Endothelial cell of umbilical vein (primary cell): ENCODE measurements around the gene MOGAT1. TPM values are rescaled to one million over a fixed set of nuclear protein-coding genes. Genes with fewer than 3 reads are reported as not detected.

Source experiments
- BruUV-seq: library from RNA; stranded (reverse); fragments of 400-500 nt; replicated peaks from 2 replicates; lab custom pipeline; 2021; lab: Mats Ljungman, UMichigan
- CTCF ChIA-PET: fragments of 300-600, 350-600 bp; sonication (Branson Sonifier 250); formaldehyde crosslinking; loops from one replicate; lab custom pipeline; 2021; ENCODE audit warnings: antibody characterized with exemption, inconsistent platforms; lab: Charles Lee
- POLR2A ChIA-PET: fragments of 300-600, 350-600 bp; sonication (Branson Sonifier 250); formaldehyde crosslinking; loops from one replicate; lab custom pipeline; 2021; ENCODE audit warnings: antibody characterized with exemption, inconsistent platforms; lab: Charles Lee
- DNase-seq: peaks from one replicate; pipeline ENCODE4 v3.0.0-alpha.2; 2011; ENCODE audit warnings: low read depth, low spot score
- FAIRE-seq: peaks from 2 replicates; lab custom pipeline; 2011; peaks lifted over from hg19 to GRCh38; lab: Jason Lieb, UNC
- H2AFZ ChIP-seq: 2 replicates; pipeline ENCODE4 v1.6.0; 2012; ENCODE audit warnings: low read depth, low read length, control low read depth, inconsistent platforms
- H3K27ac ChIP-seq: 2 replicates; pipeline ENCODE4 v1.5.1; 2011; ENCODE audit warnings: low read depth, mild to moderate bottlenecking, control low read depth, low read length, moderate library complexity; ENCODE audit not compliant: insufficient read depth
- H3K27me3 ChIP-seq, 2 experiments: 2 replicates each; pipeline versions ENCODE4 v1.6.0 to v1.6.1; 2011; ENCODE audit warnings: low read length in 2 of 2, mixed read lengths in 1 of 2; ENCODE audit not compliant: control insufficient read depth in 2 of 2, insufficient read depth in 2 of 2
- H3K36me3 ChIP-seq, 2 experiments: 2 replicates in 1 of 2; 3 replicates in 1 of 2; pipeline ENCODE4 v1.5.1; 2011; ENCODE audit warnings: low read length in 2 of 2, mild to moderate bottlenecking in 1 of 2, moderate library complexity in 1 of 2; ENCODE audit not compliant: control insufficient read depth in 2 of 2, insufficient read depth in 2 of 2; ENCODE audit errors: extremely low read depth in 1 of 2
- H3K4me1 ChIP-seq: 3 replicates; pipeline ENCODE4 v1.5.1; 2011; ENCODE audit warnings: mild to moderate bottlenecking, low read length; ENCODE audit not compliant: control insufficient read depth, insufficient read depth; ENCODE audit errors: extremely low read depth
- H3K4me2 ChIP-seq: 2 replicates; pipeline ENCODE4 v1.6.1; 2011; ENCODE audit warnings: low read length, control low read depth, mixed read lengths; ENCODE audit not compliant: insufficient read depth
- H3K4me3 ChIP-seq, 3 experiments: fragments of 200-600 bp in 1 of 3; sonication (generic), shearing (Covaris generic) in 1 of 3; replicated peaks in 1 of 3; 2 replicates each; pipeline ENCODE4 v1.5.1; 2011 to 2016; ENCODE audit warnings: control low read depth in 3 of 3, low read length in 3 of 3, mild to moderate bottlenecking in 2 of 3, inconsistent platforms in 1 of 3, low read depth in 1 of 3, moderate library complexity in 1 of 3; ENCODE audit not compliant: insufficient read depth in 1 of 3
- H3K79me2 ChIP-seq: 2 replicates; pipeline ENCODE4 v1.6.0; 2012; ENCODE audit warnings: low read length, inconsistent platforms; ENCODE audit not compliant: control insufficient read depth, insufficient read depth
- H3K9ac ChIP-seq: replicated peaks from 2 replicates; pipeline ENCODE3; 2011; ENCODE audit warnings: low read length, control low read depth; ENCODE audit not compliant: insufficient read depth; ENCODE audit errors: extremely low read depth
- H3K9me1 ChIP-seq: replicated peaks from 3 replicates; pipeline ENCODE4 v1.6.0; 2011; ENCODE audit warnings: mild to moderate bottlenecking, low read length; ENCODE audit not compliant: control insufficient read depth, insufficient read depth; ENCODE audit errors: extremely low read depth
- H3K9me3 ChIP-seq: replicated peaks from 2 replicates; pipeline ENCODE4 v1.5.1; 2012; ENCODE audit warnings: low read length, inconsistent platforms; ENCODE audit not compliant: control insufficient read depth, insufficient read depth
- H4K20me1 ChIP-seq: replicated peaks from 2 replicates; pipeline ENCODE3; 2011; ENCODE audit warnings: mild to moderate bottlenecking, low read length; ENCODE audit not compliant: control insufficient read depth, insufficient read depth; ENCODE audit errors: extremely low read depth
- CTCF ChIP-seq, 2 donors: IDR thresholded peaks; 1 replicate in 1 of 2; 2 replicates in 1 of 2; pipeline ENCODE4 v1.5.1; 2011; ENCODE audit warnings: low read length in 2 of 2, mild to moderate bottlenecking in 2 of 2, moderate library complexity in 2 of 2, control low read depth in 1 of 2, inconsistent platforms in 1 of 2, low read depth in 1 of 2; ENCODE audit not compliant: insufficient read depth in 1 of 2; ENCODE audit errors: extremely low read depth in 1 of 2
- EZH2 ChIP-seq: IDR thresholded peaks from 2 replicates; pipeline ENCODE4 v1.6.1; 2012; ENCODE audit warnings: borderline replicate concordance, low read depth, mild to moderate bottlenecking, moderate library complexity, low read length, inconsistent platforms; ENCODE audit not compliant: severe bottlenecking
- FOS ChIP-seq: IDR thresholded peaks from 2 replicates; pipeline ENCODE4 v1.6.1; 2011; ENCODE audit warnings: mild to moderate bottlenecking, low read length, moderate library complexity, borderline replicate concordance; ENCODE audit not compliant: insufficient read depth
- GATA2 ChIP-seq: IDR thresholded peaks from 2 replicates; pipeline ENCODE4 v1.7.0; 2011; ENCODE audit warnings: low read depth, mild to moderate bottlenecking, moderate library complexity, mixed read lengths, low read length; ENCODE audit not compliant: insufficient read length, insufficient read depth
- JUN ChIP-seq: IDR thresholded peaks from 2 replicates; pipeline ENCODE4 v1.6.1; 2011; ENCODE audit warnings: borderline replicate concordance, low read depth; ENCODE audit not compliant: insufficient read length, insufficient read depth
- MAX ChIP-seq: IDR thresholded peaks from 2 replicates; pipeline ENCODE4 v1.6.1; 2011; ENCODE audit not compliant: insufficient read depth, insufficient read length
- MYC ChIP-seq: IDR thresholded peaks from one replicate; pipeline ENCODE4 v1.6.1; 2011; ENCODE audit warnings: mild to moderate bottlenecking, low read depth, low read length
- POLR2A ChIP-seq: IDR thresholded peaks from 2 replicates; pipeline ENCODE4 v1.6.1; 2012; ENCODE audit warnings: low read depth, mild to moderate bottlenecking, control low read depth, low read length
- POLR2AphosphoS5 ChIP-seq: IDR thresholded peaks from 2 replicates; pipeline ENCODE4 v1.6.1; 2012; ENCODE audit warnings: low read depth, mild to moderate bottlenecking, control low read depth, low read length, moderate library complexity; ENCODE audit not compliant: insufficient read depth
- dilution Hi-C: fragments of 300-500 bp; cut with MboI; formaldehyde crosslinking; loops from one replicate; pipeline ENCODE4 v1.15.0; 2019; ENCODE audit warnings: low sequenced_read_pairs; ENCODE audit not compliant: extremely low pct_ligation_motif_present
- intact Hi-C: fragments of 100-400 bp; cut with micrococcal nuclease; formaldehyde crosslinking; loops from one replicate; pipeline ENCODE4 v1.10.0; 2022
- polyA plus RNA-seq, 4 experiments: library from polyadenylated mRNA; depleted of rRNA in 3 of 4; stranded (reverse) in 3 of 4; unstranded in 1 of 4; fragments of >200 nt; gene quantifications; 2 replicates each; pipeline versions ENCODE4 v1.2.1 to v1.2.3, GENCODE V29; 2011 to 2012; ENCODE audit warnings: missing spikeins in 1 of 4
- total RNA-seq: library from RNA; stranded (reverse); gene quantifications from 2 replicates; pipeline ENCODE4 v1.2.3, GENCODE V29; 2021

The MOGAT1 gene
- total and polyA plus RNA-seq, 2 donors (not counting 3 experiments of a cell fraction or from before 2014, with no cell fraction given) = not detected

- no peaks in the 10 kb centered on the region for H3K79me2 ChIP-seq
- H3K9me3 ChIP-seq = no peaks in the 10 kb centered on the region
- H3K9ac ChIP-seq = no peak overlapping the region
- H3K9me1 ChIP-seq = no peaks in the 10 kb centered on the region
- dilution Hi-C loops = no loop called here
- H3K27me3 ChIP-seq = no peaks in the 10 kb centered on the region
- H3K4me2 ChIP-seq = no peak overlapping the region
- DNase-seq (no peak), FAIRE-seq (no peak)
- ChIA-PET POLR2A (no interaction called here), CTCF (interaction anchor here (6.4 to 8.9 kb wide), 2 partner anchors 191 to 228 kb away, joined by 68 to 195 read pairs; no protein-coding TSS in a partner anchor)
- no peak overlapping the region for H3K27ac ChIP-seq
- peaks cover 20% of the 10 kb centered on the region for H3K4me1 ChIP-seq
- H3K4me3 ChIP-seq = no peak overlapping the region
- H3K36me3 ChIP-seq = no peaks in the 10 kb centered on the region
- H2AFZ ChIP-seq = no peak overlapping the region
- TF ChIP-seq MYC (no peak), MAX (no peak), FOS (no peak), EZH2 (no peak), GATA2 (no peak), CTCF (IDR thresholded peaks at IDR 0.05; ENCODE audit: extremely low read depth in 1 of 2, insufficient read depth in 1 of 2, low read depth in 1 of 2, low read length in 2 of 2) (no peak), POLR2AphosphoS5 (no peak), POLR2A (no peak), JUN (no peak)
- H4K20me1 ChIP-seq = no peaks in the 10 kb centered on the region
- intact Hi-C loops = no loop called here
- no TSS peak for BruUV-seq
Measured at GRCh38 chr2:222710736-222711135, 39.3 kb downstream of the MOGAT1 start.
